A549 (cell line): ENCODE results near the gene THEMIS. TPM values are rescaled to one million over a fixed set of nuclear protein-coding genes. Genes with fewer than 3 reads are reported as not detected.

ENCODE experiments used
- ATAC-seq, 2 experiments: fragments of 200-7000 bp in 1 of 2; fragments of >200 bp in 1 of 2; cut with Nextera tagmentation in 1 of 2; cut with Tn5 transposase in 1 of 2; 3 replicates each; pipeline versions ENCODE4 v1.8.0 to v1.9.1; 2018 to 2020; ENCODE audit warnings: mild to moderate bottlenecking in 1 of 2, moderate library complexity in 1 of 2
- CTCF ChIA-PET: fragments of 300-600 bp; sonication (Branson Sonifier 250); formaldehyde crosslinking; extraction: SDS; loops from one replicate; lab custom pipeline; 2021; ENCODE audit warnings: antibody characterized with exemption, inconsistent platforms; lab: Yijun Ruan, JAX
- POLR2A ChIA-PET: fragments of 350-600 bp; formaldehyde crosslinking; extraction: SDS; loops from one replicate; lab custom pipeline; 2021; ENCODE audit warnings: antibody characterized with exemption, inconsistent platforms; lab: Yijun Ruan, JAX
- DNase-seq, 2 experiments: peaks; one replicate each; pipeline versions ENCODE4 v3.0.0 to v3.0.0-alpha.2; 2011 to 2016; ENCODE audit warnings: low read depth in 1 of 2, low spot score in 1 of 2
- FAIRE-seq: peaks from 2 replicates; lab custom pipeline; 2011; peaks lifted over from hg19 to GRCh38; lab: Jason Lieb, UNC
- H3K27ac ChIP-seq, 2 experiments: fragments of >200 bp; sonication (Bioruptor Twin); formaldehyde crosslinking; 3 replicates each; pipeline ENCODE4 v1.5.1; 2016 to 2017
- H3K4me1 ChIP-seq: fragments of >200 bp; sonication (Bioruptor Twin); formaldehyde crosslinking; 3 replicates; pipeline ENCODE4 v1.6.1; 2016
- H3K4me2 ChIP-seq: fragments of >200 bp; sonication (Bioruptor Twin); formaldehyde crosslinking; 3 replicates; pipeline ENCODE4 v1.6.1; 2016
- H3K4me3 ChIP-seq: fragments of >200 bp; sonication (Bioruptor Twin); formaldehyde crosslinking; 3 replicates; pipeline ENCODE4 v1.5.1; 2016
- H3K9me3 ChIP-seq: fragments of >200 bp; sonication (Bioruptor Twin); formaldehyde crosslinking; 3 replicates; pipeline ENCODE4 v1.6.1; 2016
- CBX8 ChIP-seq: fragments of 200-600 bp; sonication (generic); IDR thresholded peaks from 2 replicates; pipeline ENCODE4 v1.6.1; 2016
- CHD2 ChIP-seq: fragments of 150-350 bp; IDR thresholded peaks from 2 replicates; pipeline ENCODE4 v1.6.1; 2014; ENCODE audit warnings: low read length; ENCODE audit not compliant: partially characterized antibody
- CHD4 ChIP-seq: fragments of 200-600 bp; sonication (generic); IDR thresholded peaks from 2 replicates; pipeline ENCODE4 v1.6.1; 2016; ENCODE audit warnings: antibody characterized with exemption, mild to moderate bottlenecking, borderline replicate concordance
- ELK1 ChIP-seq: fragments of 150-350 bp; IDR thresholded peaks from 2 replicates; pipeline ENCODE4 v1.6.1; 2014; ENCODE audit warnings: low read depth, mild to moderate bottlenecking, low read length
- EP300 ChIP-seq, 2 experiments: fragments of >200 bp; sonication (Bioruptor Twin); formaldehyde crosslinking; IDR thresholded peaks; 2 replicates in 1 of 2; 3 replicates in 1 of 2; pipeline ENCODE4 v1.6.1; 2016 to 2017
- ESRRA ChIP-seq: fragments of 150-350 bp; IDR thresholded peaks from 2 replicates; pipeline ENCODE4 v1.6.1; 2014; ENCODE audit warnings: mild to moderate bottlenecking, low read length, borderline replicate concordance
- FOSB ChIP-seq: fragments of 250-450 bp; sonication (Bioruptor Pico); IDR thresholded peaks from 2 replicates; pipeline ENCODE4 v1.5.0; 2020; ENCODE audit warnings: mild to moderate bottlenecking, moderate library complexity
- FOSL2 ChIP-seq, 2 experiments: fragments of 450-650 bp in 1 of 2; fragments of >200 bp in 1 of 2; sonication (Bioruptor Twin) in 1 of 2; formaldehyde crosslinking; IDR thresholded peaks; 2 replicates each; pipeline versions ENCODE4 v1.5.0 to v1.6.1; 2016 to 2020; ENCODE audit warnings: mild to moderate bottlenecking in 1 of 2, moderate library complexity in 1 of 2
- GATA3 ChIP-seq: IDR thresholded peaks from 2 replicates; pipeline ENCODE4 v1.6.1; 2012; ENCODE audit warnings: borderline replicate concordance
- HEYL ChIP-seq: fragments of 250-450 bp; sonication (Bioruptor Pico); IDR thresholded peaks from 2 replicates; pipeline ENCODE4 v1.8.0; 2021; ENCODE audit warnings: mild to moderate bottlenecking, moderate library complexity
- HOXB13 ChIP-seq: fragments of 250-450 bp; sonication (Bioruptor Pico); IDR thresholded peaks from 2 replicates; pipeline ENCODE4 v1.5.0; 2020; ENCODE audit warnings: low read depth, mild to moderate bottlenecking, moderate library complexity
- JUN ChIP-seq, 2 experiments: fragments of >200 bp; sonication (Bioruptor Twin); formaldehyde crosslinking; IDR thresholded peaks; 2 replicates in 1 of 2; 3 replicates in 1 of 2; pipeline ENCODE4 v1.6.1; 2016 to 2017
- JUNB ChIP-seq: fragments of >200 bp; sonication (Bioruptor Twin); formaldehyde crosslinking; IDR thresholded peaks from 2 replicates; pipeline ENCODE4 v1.6.1; 2016
- NFE2L2 ChIP-seq: fragments of 150-350 bp; conservative IDR thresholded peaks from 2 replicates; pipeline ENCODE4 v1.6.1; 2014; ENCODE audit warnings: low read length
- NPAS2 ChIP-seq: fragments of 250-450 bp; sonication (Bioruptor Pico); IDR thresholded peaks from 2 replicates; pipeline ENCODE4 v1.8.0; 2022; ENCODE audit warnings: mild to moderate bottlenecking, moderate library complexity, borderline replicate concordance
- PBX3 ChIP-seq: IDR thresholded peaks from 2 replicates; pipeline ENCODE4 v1.6.1; 2012
- PHF8 ChIP-seq: fragments of 200-600 bp; sonication (generic); IDR thresholded peaks from 2 replicates; pipeline ENCODE4 v1.6.1; 2016; ENCODE audit warnings: low read depth, mild to moderate bottlenecking, antibody characterized with exemption, moderate library complexity, borderline replicate concordance
- POLR2A ChIP-seq: IDR thresholded peaks from 2 replicates; pipeline ENCODE4 v1.6.1; 2012; ENCODE audit warnings: mild to moderate bottlenecking, low read length
- POLR2AphosphoS2 ChIP-seq: conservative IDR thresholded peaks from 2 replicates; pipeline ENCODE4 v1.6.1; 2012; ENCODE audit warnings: low read length, improper control_type of control experiment, inconsistent platforms
- TFCP2L1 ChIP-seq: fragments of 250-450 bp; sonication (Bioruptor Pico); IDR thresholded peaks from 2 replicates; pipeline ENCODE4 v1.5.0; 2021; ENCODE audit warnings: mild to moderate bottlenecking
- ZSCAN20 ChIP-seq: fragments of 250-450 bp; sonication (Bioruptor Pico); IDR thresholded peaks from 2 replicates; pipeline ENCODE4 v1.8.0; 2022; ENCODE audit warnings: mild to moderate bottlenecking, moderate library complexity
- WGBS: methylation state at CpG from one replicate; pipeline ENCODE4 v1.1.6; 2017; ENCODE audit errors: missing lambda C conversion rate; 5-methylcytosine and 5-hydroxymethylcytosine counted together
- polyA plus RNA-seq, 4 experiments: library from polyadenylated mRNA; depleted of rRNA in 3 of 4; stranded (reverse); fragments of >200 nt; fragmentation: RNase III in 1 of 4; extraction: RNeasy Plus Mini Kit Qiagen cat#74134 plus additional on column Dnase treatment in 1 of 4; gene quantifications; 2 replicates in 3 of 4; 3 replicates in 1 of 4; pipeline ENCODE4 v1.2.3, GENCODE V29; 2011 to 2017
- TF ChIP-seq, protein P1 (sequence below): fragments of >200 bp; sonication (Bioruptor Twin); formaldehyde crosslinking; IDR thresholded peaks from 3 replicates; pipeline ENCODE4 v1.5.1; 2016
- TF ChIP-seq, protein P2 (sequence below): fragments of 250-450 bp; sonication (Bioruptor Pico); IDR thresholded peaks from 2 replicates; pipeline ENCODE4 v1.5.0; 2021; ENCODE audit warnings: mild to moderate bottlenecking, moderate library complexity, borderline replicate concordance
- TF ChIP-seq, protein P3 (sequence below): IDR thresholded peaks from 2 replicates; pipeline ENCODE4 v1.6.1; 2012; ENCODE audit warnings: low read depth, borderline replicate concordance
- TF ChIP-seq, protein P4 (sequence below): fragments of 250-450 bp; sonication (Bioruptor Pico); IDR thresholded peaks from 2 replicates; pipeline ENCODE4 v1.5.0; 2020; ENCODE audit warnings: low read depth, mild to moderate bottlenecking, moderate library complexity
- TF ChIP-seq, protein P5 (sequence below): fragments of >200 bp; sonication (Bioruptor Twin); formaldehyde crosslinking; IDR thresholded peaks from 3 replicates; pipeline ENCODE4 v1.6.1; 2016

The THEMIS gene
- polyA plus RNA-seq, 2 of the 4 experiments (the other 2 are of a cell fraction), result not detected

DNA sequence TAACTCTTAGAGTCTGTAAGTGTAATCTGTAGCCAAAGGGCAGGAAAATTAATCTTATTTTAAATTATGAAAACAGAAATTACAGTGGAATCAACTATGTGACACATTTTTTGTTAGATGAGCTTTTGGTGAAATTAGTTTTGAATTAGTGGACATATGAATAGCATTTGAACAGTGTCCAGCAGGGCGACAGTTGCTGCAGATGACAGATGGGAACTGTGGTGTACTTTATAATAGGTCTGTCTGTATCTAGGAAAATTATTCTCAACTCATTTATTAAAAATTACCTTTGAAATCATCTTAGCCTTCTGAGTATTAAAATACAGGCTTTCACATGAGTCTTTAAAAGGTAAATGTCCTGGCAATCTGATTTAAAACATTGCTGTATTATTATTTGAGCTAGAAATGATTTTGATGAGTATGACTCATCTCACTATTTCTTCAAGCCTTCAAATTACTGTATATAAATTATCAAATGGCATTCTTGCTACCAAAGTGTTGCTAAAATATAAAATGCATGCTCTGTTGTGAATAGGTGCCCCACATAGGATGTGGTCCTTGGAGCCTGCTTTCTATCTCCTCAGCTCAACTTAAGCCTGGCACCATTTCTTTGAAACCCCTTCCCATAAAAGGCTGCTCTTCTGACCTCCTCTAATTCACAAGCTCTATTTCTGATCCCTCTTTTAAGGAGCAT, 173.5 kb downstream of the THEMIS start:
- 9% methylated on average over 1 of the region's 1 CpG for WGBS
- ChIA-PET POLR2A (no interaction called here), CTCF (interaction anchor here (1.1 kb wide), 1 partner anchor 9 kb away, joined by 7 read pairs; no protein-coding TSS in a partner anchor)
- ATAC-seq, result no peak
- Histone ChIP-seq H3K9me3 (no peaks in the 10 kb centered on the region), H3K4me1 (no peaks in the 10 kb centered on the region), H3K4me3 (no peak overlapping the region), H3K27ac (no peak overlapping the region), H3K4me2 (no peak overlapping the region)
- no peak for DNase-seq
- TF ChIP-seq, protein P1, sequence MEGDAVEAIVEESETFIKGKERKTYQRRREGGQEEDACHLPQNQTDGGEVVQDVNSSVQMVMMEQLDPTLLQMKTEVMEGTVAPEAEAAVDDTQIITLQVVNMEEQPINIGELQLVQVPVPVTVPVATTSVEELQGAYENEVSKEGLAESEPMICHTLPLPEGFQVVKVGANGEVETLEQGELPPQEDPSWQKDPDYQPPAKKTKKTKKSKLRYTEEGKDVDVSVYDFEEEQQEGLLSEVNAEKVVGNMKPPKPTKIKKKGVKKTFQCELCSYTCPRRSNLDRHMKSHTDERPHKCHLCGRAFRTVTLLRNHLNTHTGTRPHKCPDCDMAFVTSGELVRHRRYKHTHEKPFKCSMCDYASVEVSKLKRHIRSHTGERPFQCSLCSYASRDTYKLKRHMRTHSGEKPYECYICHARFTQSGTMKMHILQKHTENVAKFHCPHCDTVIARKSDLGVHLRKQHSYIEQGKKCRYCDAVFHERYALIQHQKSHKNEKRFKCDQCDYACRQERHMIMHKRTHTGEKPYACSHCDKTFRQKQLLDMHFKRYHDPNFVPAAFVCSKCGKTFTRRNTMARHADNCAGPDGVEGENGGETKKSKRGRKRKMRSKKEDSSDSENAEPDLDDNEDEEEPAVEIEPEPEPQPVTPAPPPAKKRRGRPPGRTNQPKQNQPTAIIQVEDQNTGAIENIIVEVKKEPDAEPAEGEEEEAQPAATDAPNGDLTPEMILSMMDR, result no peak
- no peak for TF ChIP-seq POLR2AphosphoS2
- no peak for TF ChIP-seq EP300 (IDR thresholded peaks at IDR 0.05)
- TF ChIP-seq GATA3, result no peak
- TF ChIP-seq ESRRA, result no peak
- TF ChIP-seq, protein P2, sequence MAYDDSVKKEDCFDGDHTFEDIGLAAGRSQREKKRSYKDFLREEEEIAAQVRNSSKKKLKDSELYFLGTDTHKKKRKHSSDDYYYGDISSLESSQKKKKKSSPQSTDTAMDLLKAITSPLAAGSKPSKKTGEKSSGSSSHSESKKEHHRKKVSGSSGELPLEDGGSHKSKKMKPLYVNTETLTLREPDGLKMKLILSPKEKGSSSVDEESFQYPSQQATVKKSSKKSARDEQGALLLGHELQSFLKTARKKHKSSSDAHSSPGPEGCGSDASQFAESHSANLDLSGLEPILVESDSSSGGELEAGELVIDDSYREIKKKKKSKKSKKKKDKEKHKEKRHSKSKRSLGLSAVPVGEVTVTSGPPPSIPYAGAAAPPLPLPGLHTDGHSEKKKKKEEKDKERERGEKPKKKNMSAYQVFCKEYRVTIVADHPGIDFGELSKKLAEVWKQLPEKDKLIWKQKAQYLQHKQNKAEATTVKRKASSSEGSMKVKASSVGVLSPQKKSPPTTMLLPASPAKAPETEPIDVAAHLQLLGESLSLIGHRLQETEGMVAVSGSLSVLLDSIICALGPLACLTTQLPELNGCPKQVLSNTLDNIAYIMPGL (CRISPR knock-in tag), result no peak
- TF ChIP-seq NPAS2, result no peak
- TF ChIP-seq NFE2L2, result no peak
- no peak for TF ChIP-seq CHD4
- no peak for TF ChIP-seq HEYL
- no peak for TF ChIP-seq CBX8
- no peak for TF ChIP-seq POLR2A
- TF ChIP-seq ELK1, result no peak
- FAIRE-seq, result no peak

- WGBS, result 0% methylated on average over 1 of the region's 1 CpG
- no peak overlapping the region for H3K4me3 ChIP-seq
- CTCF ChIA-PET, result interaction anchor here (1.3 kb wide), 1 partner anchor 11 kb away, joined by 3 read pairs; no protein-coding TSS in a partner anchor
- ATAC-seq (no peak), FAIRE-seq (no peak)
- H3K4me1 ChIP-seq, result no peaks in the 10 kb centered on the region
- H3K4me2 ChIP-seq, result no peak overlapping the region
- TF ChIP-seq TFCP2L1 (CRISPR knock-in tag), result no peak
- TF ChIP-seq FOSL2 (IDR thresholded peaks at IDR 0.05), result no peak
- no peak for TF ChIP-seq FOSL2 (CRISPR knock-in tag; IDR thresholded peaks at IDR 0.05)
- no peak for TF ChIP-seq ZSCAN20 (CRISPR knock-in tag)
- no peak for TF ChIP-seq CHD2
- TF ChIP-seq, all 56 proteins: peak for 0
- POLR2A ChIA-PET, result no interaction called here
- no peak overlapping the region for H3K27ac ChIP-seq
- DNase-seq, result no peak
- H3K9me3 ChIP-seq, result no peaks in the 10 kb centered on the region
Measured at GRCh38 chr6:127725821-127726220, 175.0 kb downstream of the THEMIS start.

DNA sequence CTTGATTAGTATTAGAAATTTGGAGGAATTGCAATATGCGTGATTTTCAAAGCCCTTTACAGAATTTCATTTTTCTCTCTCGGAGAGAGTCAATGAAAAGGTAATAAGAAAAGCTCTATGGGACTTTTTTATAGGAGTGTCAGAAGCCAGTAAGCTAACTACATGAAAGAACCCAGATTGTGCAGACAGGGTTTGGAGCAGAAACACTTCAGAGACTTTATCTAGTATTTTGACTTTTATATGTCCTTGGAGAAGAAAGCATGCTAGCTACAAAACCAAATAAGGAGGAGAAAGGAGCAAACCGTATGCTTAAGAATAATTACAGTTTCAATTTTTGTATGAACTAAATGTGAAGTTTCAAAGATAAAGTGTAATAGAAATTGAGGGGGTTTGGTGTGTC, 182.2 kb downstream of the THEMIS start:
- H3K9me3 ChIP-seq, result no peaks in the 10 kb centered on the region
- 73% methylated on average over 3 of the region's 3 CpGs for WGBS
- ChIA-PET CTCF (interaction anchor here (0.8 kb wide), 1 partner anchor 112 kb away, joined by 3 read pairs; no protein-coding TSS in a partner anchor), POLR2A (no interaction called here)
- no peak overlapping the region for H3K27ac ChIP-seq
- FAIRE-seq (no peak), DNase-seq (no peak), ATAC-seq (no peak)
- no peak overlapping the region for H3K4me2 ChIP-seq
- no peak overlapping the region for H3K4me3 ChIP-seq
- H3K4me1 ChIP-seq, result no peaks in the 10 kb centered on the region
- TF ChIP-seq POLR2AphosphoS2 (no peak), PBX3 (no peak), PHF8 (no peak), JUNB (no peak), ESRRA (no peak), JUN (IDR thresholded peaks at IDR 0.05) (no peak), NPAS2 (no peak), FOSB (CRISPR knock-in tag) (no peak), HOXB13 (no peak)
- TF ChIP-seq, protein P3, sequence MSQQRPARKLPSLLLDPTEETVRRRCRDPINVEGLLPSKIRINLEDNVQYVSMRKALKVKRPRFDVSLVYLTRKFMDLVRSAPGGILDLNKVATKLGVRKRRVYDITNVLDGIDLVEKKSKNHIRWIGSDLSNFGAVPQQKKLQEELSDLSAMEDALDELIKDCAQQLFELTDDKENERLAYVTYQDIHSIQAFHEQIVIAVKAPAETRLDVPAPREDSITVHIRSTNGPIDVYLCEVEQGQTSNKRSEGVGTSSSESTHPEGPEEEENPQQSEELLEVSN, result no peak
- TF ChIP-seq, protein P4, sequence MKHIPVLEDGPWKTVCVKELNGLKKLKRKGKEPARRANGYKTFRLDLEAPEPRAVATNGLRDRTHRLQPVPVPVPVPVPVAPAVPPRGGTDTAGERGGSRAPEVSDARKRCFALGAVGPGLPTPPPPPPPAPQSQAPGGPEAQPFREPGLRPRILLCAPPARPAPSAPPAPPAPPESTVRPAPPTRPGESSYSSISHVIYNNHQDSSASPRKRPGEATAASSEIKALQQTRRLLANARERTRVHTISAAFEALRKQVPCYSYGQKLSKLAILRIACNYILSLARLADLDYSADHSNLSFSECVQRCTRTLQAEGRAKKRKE, result no peak
- TF ChIP-seq, protein P5, sequence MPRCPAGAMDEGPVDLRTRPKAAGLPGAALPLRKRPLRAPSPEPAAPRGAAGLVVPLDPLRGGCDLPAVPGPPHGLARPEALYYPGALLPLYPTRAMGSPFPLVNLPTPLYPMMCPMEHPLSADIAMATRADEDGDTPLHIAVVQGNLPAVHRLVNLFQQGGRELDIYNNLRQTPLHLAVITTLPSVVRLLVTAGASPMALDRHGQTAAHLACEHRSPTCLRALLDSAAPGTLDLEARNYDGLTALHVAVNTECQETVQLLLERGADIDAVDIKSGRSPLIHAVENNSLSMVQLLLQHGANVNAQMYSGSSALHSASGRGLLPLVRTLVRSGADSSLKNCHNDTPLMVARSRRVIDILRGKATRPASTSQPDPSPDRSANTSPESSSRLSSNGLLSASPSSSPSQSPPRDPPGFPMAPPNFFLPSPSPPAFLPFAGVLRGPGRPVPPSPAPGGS, result no peak
